ENCODE results near the gene NOP53.
"Not testable (repeated sequence)": the region's sequence is repeated elsewhere in the genome, so short reads cannot be mapped to it uniquely, and the experiment has no call there.

Gene NOP53

GRCh38 chr19:47718415-47719046 lies 26.8 kb upstream of the NOP53 start:
- DNase-seq (ENCODE audit: low read depth), result not testable (repeated sequence)

GRCh38 chr19:47719047-47719859 lies 26.1 kb upstream of the NOP53 start:
- no peak for DNase-seq (ENCODE audit: low read depth)

- no peak for DNase-seq (ENCODE audit: low read depth)
These were observed 24.5 kb upstream of the NOP53 start for GRCh38 chr19:47720669-47721422.

GRCh38 chr19:47723581-47723940 lies 21.8 kb upstream of the NOP53 start:
- DNase-seq (ENCODE audit: low read depth), result no peak

GRCh38 chr19:47725759-47726401 lies 19.5 kb upstream of the NOP53 start:
- DNase-seq (ENCODE audit: low read depth), result no peak

- DNase-seq (ENCODE audit: low read depth), result no peak
These were observed 18.9 kb upstream of the NOP53 start for GRCh38 chr19:47726467-47726866.

- DNase-seq (ENCODE audit: low read depth), result not testable (repeated sequence)
These were observed 17.1 kb upstream of the NOP53 start for GRCh38 chr19:47728295-47728694.

GRCh38 chr19:47729468-47729798 lies 15.9 kb upstream of the NOP53 start:
- no peak for DNase-seq (ENCODE audit: low read depth)

GRCh38 chr19:47729799-47730520 lies 15.4 kb upstream of the NOP53 start:
- DNase-seq (ENCODE audit: low read depth), result no peak

- DNase-seq (ENCODE audit: low read depth), result no peak
These were observed 14.8 kb upstream of the NOP53 start for GRCh38 chr19:47730521-47730889.

GRCh38 chr19:47730910-47731309 lies 14.4 kb upstream of the NOP53 start:
- DNase-seq (ENCODE audit: low read depth), result no peak

GRCh38 chr19:47735131-47735530 lies 10.2 kb upstream of the NOP53 start:
- no peak for DNase-seq (ENCODE audit: low read depth)

- no peak for DNase-seq (ENCODE audit: low read depth)
These were observed 4.4 kb upstream of the NOP53 start for GRCh38 chr19:47740866-47741519.

GRCh38 chr19:47741544-47742140 lies 3.7 kb upstream of the NOP53 start:
- no peak for DNase-seq (ENCODE audit: low read depth)

- DNase-seq (ENCODE audit: low read depth), result no peak
These were observed 2.7 kb upstream of the NOP53 start for GRCh38 chr19:47742634-47743033.

GRCh38 chr19:47746129-47746528 lies 783 bp downstream of the NOP53 start:
- DNase-seq (ENCODE audit: low read depth), result not testable (repeated sequence)

GRCh38 chr19:47749326-47749725 lies 4.0 kb downstream of the NOP53 start:
- DNase-seq (ENCODE audit: low read depth), result no peak

- DNase-seq (ENCODE audit: low read depth), result no peak
These were observed 5.4 kb downstream of the NOP53 start for GRCh38 chr19:47750752-47751151.

GRCh38 chr19:47752440-47753211 lies 7.3 kb downstream of the NOP53 start:
- DNase-seq (ENCODE audit: low read depth), result no peak

Data from stimulated activated CD8-positive, alpha-beta memory T cell treated with anti-CD3 and anti-CD28 coated beads, Interleukin-12 subunit alpha, Interleukin-12 subunit beta, amount 100 ng/mL, for 1 hour (primary cell).